H1 (cell line): ENCODE measurements around the gene NR3C2. TPM values are rescaled to one million over a fixed set of nuclear protein-coding genes. Genes with fewer than 3 reads are reported as not detected.
A peak's percentile ranks its signal among the peaks of the same experiment; 100 is the strongest.

Experiments used
- CTCF ChIA-PET: fragments of 300-600 bp; sonication (Branson Sonifier 250); formaldehyde crosslinking; loops from one replicate; lab custom pipeline; 2021; ENCODE audit not compliant: partially characterized antibody; lab: Charles Lee
- POLR2A ChIA-PET: fragments of 300-600 bp; sonication (Branson Sonifier 250); formaldehyde crosslinking; loops from one replicate; lab custom pipeline; 2021; ENCODE audit warnings: inconsistent platforms; ENCODE audit not compliant: partially characterized antibody; lab: Charles Lee
- DNase-seq, 2 experiments: peaks; one replicate each; pipeline versions ENCODE4 v3.0.0 to v3.0.0-alpha.2; 2010 to 2022; ENCODE audit warnings: low spot score in 2 of 2, low read depth in 1 of 2, mixed read lengths in 1 of 2
- FAIRE-seq: peaks from 2 replicates; lab custom pipeline; 2011; peaks lifted over from hg19 to GRCh38; lab: Jason Lieb, UNC
- H2AFZ ChIP-seq: 2 replicates; pipeline ENCODE4 v1.8.1; 2012; ENCODE audit warnings: low read length, inconsistent platforms
- H2AK5ac ChIP-seq: 2 replicates; pipeline ENCODE4 v1.6.1; 2013; ENCODE audit warnings: low read depth, low read length
- H2BK120ac ChIP-seq: replicated peaks from 2 replicates; pipeline ENCODE3; 2013; ENCODE audit warnings: low read depth, low read length, inconsistent platforms
- H2BK12ac ChIP-seq: 2 replicates; pipeline ENCODE4 v1.6.1; 2013; ENCODE audit warnings: low read depth, low read length
- H2BK15ac ChIP-seq: 2 replicates; pipeline ENCODE4 v1.6.1; 2013; ENCODE audit warnings: low read length
- H2BK20ac ChIP-seq: 2 replicates; pipeline ENCODE4 v1.6.1; 2013; ENCODE audit warnings: low read length
- H2BK5ac ChIP-seq: 2 replicates; pipeline ENCODE4 v1.6.1; 2013; ENCODE audit warnings: low read depth, low read length
- H3K14ac ChIP-seq: 2 replicates; pipeline ENCODE4 v1.6.1; 2013; ENCODE audit warnings: inconsistent platforms; ENCODE audit not compliant: insufficient read length
- H3K18ac ChIP-seq: 2 replicates; pipeline ENCODE4 v1.6.1; 2013; ENCODE audit warnings: low read length; ENCODE audit errors: extremely low read depth
- H3K23ac ChIP-seq: 2 replicates; pipeline ENCODE4 v1.6.1; 2013; ENCODE audit warnings: inconsistent platforms; ENCODE audit not compliant: insufficient read length
- H3K23me2 ChIP-seq: 2 replicates; pipeline ENCODE4 v1.6.1; 2013; ENCODE audit warnings: low read depth, low read length
- H3K27ac ChIP-seq: 2 replicates; pipeline ENCODE4 v1.6.1; 2011; ENCODE audit warnings: low read depth, low read length, inconsistent platforms
- H3K27me3 ChIP-seq, 4 experiments: replicated peaks in 1 of 4; 1 replicate in 1 of 4; 2 replicates in 3 of 4; pipeline versions ENCODE4 v1.6.1 to v1.8.1; 2011 to 2013; ENCODE audit warnings: low read length in 3 of 4, mild to moderate bottlenecking in 3 of 4, inconsistent platforms in 2 of 4, mixed read lengths in 2 of 4, moderate library complexity in 1 of 4; ENCODE audit not compliant: control insufficient read depth in 3 of 4, insufficient read depth in 3 of 4; ENCODE audit errors: extremely low read depth in 1 of 4
- H3K36me3 ChIP-seq, 4 experiments: 2 replicates each; pipeline versions ENCODE4 v1.6.1 to v1.8.1; 2011 to 2013; ENCODE audit warnings: mild to moderate bottlenecking in 4 of 4, low read length in 3 of 4, moderate library complexity in 2 of 4, control low read depth in 1 of 4, inconsistent platforms in 1 of 4; ENCODE audit not compliant: insufficient read depth in 4 of 4, control insufficient read depth in 2 of 4
- H3K4ac ChIP-seq: replicated peaks from 2 replicates; pipeline ENCODE3; 2013; ENCODE audit warnings: low read length, low read depth, mixed read lengths, inconsistent platforms; ENCODE audit not compliant: insufficient read length
- H3K4me1 ChIP-seq, 4 experiments: replicated peaks in 1 of 4; 1 replicate in 1 of 4; 2 replicates in 3 of 4; pipeline versions ENCODE4 v1.6.1 to v1.8.1; 2011 to 2013; ENCODE audit warnings: low read length in 3 of 4, inconsistent platforms in 2 of 4, mixed read lengths in 1 of 4; ENCODE audit not compliant: insufficient read depth in 4 of 4, control insufficient read depth in 3 of 4
- H3K4me2 ChIP-seq, 2 experiments: 2 replicates each; pipeline versions ENCODE4 v1.6.1 to v1.8.1; 2011 to 2013; ENCODE audit warnings: low read depth in 2 of 2, low read length in 2 of 2, control low read depth in 1 of 2, inconsistent platforms in 1 of 2, mild to moderate bottlenecking in 1 of 2; ENCODE audit not compliant: insufficient read depth in 1 of 2
- H3K4me3 ChIP-seq, 4 experiments: fragments of 200-600, 300-600 bp in 1 of 4; sonication (generic), shearing (Covaris generic), sonication (Bioruptor Twin) in 1 of 4; 2 replicates each; pipeline versions ENCODE4 v1.5.1 to v1.8.1; 2011 to 2016; ENCODE audit warnings: low read length in 4 of 4, low read depth in 3 of 4, control low read depth in 2 of 4, inconsistent platforms in 2 of 4, mild to moderate bottlenecking in 2 of 4, mixed read lengths in 1 of 4, moderate library complexity in 1 of 4; ENCODE audit not compliant: insufficient read depth in 2 of 4; ENCODE audit errors: extremely low read depth in 1 of 4
- H3K56ac ChIP-seq: replicated peaks from 2 replicates; pipeline ENCODE3; 2013; ENCODE audit warnings: low read depth, mild to moderate bottlenecking, mixed read lengths, low read length, inconsistent platforms; ENCODE audit not compliant: insufficient read length
- H3K79me1 ChIP-seq: 2 replicates; pipeline ENCODE4 v1.6.1; 2013; ENCODE audit warnings: low read depth, low read length, control low read depth
- H3K79me2 ChIP-seq, 2 experiments: 2 replicates each; pipeline versions ENCODE4 v1.6.1 to v1.8.1; 2012 to 2013; ENCODE audit warnings: low read length in 2 of 2, mild to moderate bottlenecking in 2 of 2, inconsistent platforms in 1 of 2; ENCODE audit not compliant: insufficient read depth in 2 of 2, control insufficient read depth in 1 of 2
- H3K9ac ChIP-seq, 4 experiments: replicated peaks in 1 of 4; 1 replicate in 1 of 4; 2 replicates in 3 of 4; pipeline versions ENCODE4 v1.6.1 to v1.8.1; 2011 to 2013; ENCODE audit warnings: low read depth in 3 of 4, low read length in 3 of 4, control low read depth in 2 of 4, mild to moderate bottlenecking in 2 of 4, moderate library complexity in 2 of 4, inconsistent platforms in 1 of 4; ENCODE audit errors: extremely low read depth in 1 of 4
- H3K9me3 ChIP-seq, 2 experiments: 2 replicates each; pipeline versions ENCODE4 v1.6.1 to v1.8.1; 2012 to 2013; ENCODE audit warnings: mild to moderate bottlenecking in 2 of 2, moderate library complexity in 2 of 2, control low read depth in 1 of 2, inconsistent platforms in 1 of 2, low read depth in 1 of 2, low read length in 1 of 2, mixed read lengths in 1 of 2; ENCODE audit not compliant: insufficient read depth in 2 of 2
- H4K20me1 ChIP-seq, 2 experiments: replicated peaks in 1 of 2; 2 replicates each; pipeline versions ENCODE3 to v1.8.1; 2011 to 2013; ENCODE audit warnings: inconsistent platforms in 2 of 2, low read length in 2 of 2, mild to moderate bottlenecking in 1 of 2; ENCODE audit not compliant: insufficient read depth in 2 of 2, control insufficient read depth in 1 of 2
- H4K5ac ChIP-seq: 2 replicates; pipeline ENCODE4 v1.6.1; 2013; ENCODE audit warnings: low read length, low read depth, mixed read lengths, inconsistent platforms; ENCODE audit not compliant: insufficient read length
- H4K8ac ChIP-seq: 2 replicates; pipeline ENCODE4 v1.8.0; 2013; ENCODE audit warnings: mild to moderate bottlenecking, moderate library complexity, low read length, inconsistent platforms; ENCODE audit not compliant: insufficient read depth; ENCODE audit errors: extremely low read depth
- H4K91ac ChIP-seq: replicated peaks from 2 replicates; pipeline ENCODE3; 2013; ENCODE audit warnings: low read length, mixed read lengths, inconsistent platforms; ENCODE audit not compliant: insufficient read length
- BACH1 ChIP-seq: IDR thresholded peaks from 2 replicates; pipeline ENCODE4 v1.6.1; 2012; ENCODE audit warnings: low read length, improper control_type of control experiment
- HDAC2 ChIP-seq, 2 experiments: fragments of 300-600 bp in 1 of 2; sonication (generic) in 1 of 2; IDR thresholded peaks; 2 replicates each; pipeline ENCODE4 v1.6.1; 2011 to 2012; ENCODE audit warnings: low read depth in 2 of 2, low read length in 2 of 2, mild to moderate bottlenecking in 2 of 2, moderate library complexity in 2 of 2, borderline replicate concordance in 1 of 2, inconsistent platforms in 1 of 2
- RNF2 ChIP-seq: fragments of 200-900, 300-1000 bp; sonication (generic); IDR thresholded peaks from 2 replicates; pipeline ENCODE4 v1.7.1; 2016; ENCODE audit warnings: borderline replicate concordance, low read depth, mild to moderate bottlenecking, antibody characterized with exemption, low read length; ENCODE audit not compliant: poor library complexity, severe bottlenecking; ENCODE audit errors: missing control alignments
- TCF12 ChIP-seq: IDR thresholded peaks from 2 replicates; pipeline ENCODE4 v1.6.1; 2011; ENCODE audit warnings: low read depth, mild to moderate bottlenecking, low read length
- TEAD4 ChIP-seq: IDR thresholded peaks from 2 replicates; pipeline ENCODE4 v1.6.1; 2012; ENCODE audit warnings: low read depth, low read length, inconsistent platforms, mixed read lengths
- WGBS, 2 experiments: shearing (Covaris generic) in 1 of 2; methylation state at CpG; one replicate each; pipeline versions ENCODE4 v1.1.6 to v1.1.7; 2013 to 2015; ENCODE audit warnings: low lambda C conversion rate in 2 of 2, mixed read lengths in 2 of 2, inconsistent platforms in 1 of 2, low coverage in 1 of 2, missing lambda C conversion rate in 1 of 2; ENCODE audit not compliant: insufficient replicate concordance in 2 of 2, insufficient coverage in 1 of 2, insufficient read length in 1 of 2; ENCODE audit errors: extremely low coverage in 1 of 2, missing lambda C conversion rate in 1 of 2; 5-methylcytosine and 5-hydroxymethylcytosine counted together
- polyA plus RNA-seq, 7 experiments: library from polyadenylated mRNA; depleted of rRNA in 3 of 7; stranded (reverse) in 5 of 7; unstranded in 2 of 7; fragments of >200 nt in 5 of 7; fragments of 200-250 nt in 2 of 7; gene quantifications; 1 replicate in 5 of 7; 2 replicates in 1 of 7; 4 replicates in 1 of 7; pipeline versions ENCODE4 v1.2.1 to v1.2.3, GENCODE V29; 2011 to 2013; ENCODE audit warnings: missing spikeins in 2 of 7, mixed read lengths in 2 of 7
- total RNA-seq: library from RNA; stranded (reverse); fragmentation: NEBNext Ultra II Directional; extraction: Animal tissue kit (Norgen Biotek cat#: 25700); gene quantifications from 2 replicates; pipeline ENCODE4 v1.2.1, GENCODE V29; 2021

The NR3C2 gene
- total and polyA plus RNA-seq, 2 of the 8 experiments (the other 6 are each of a cell fraction or from before 2014, with no cell fraction given): 0.80 to 3.9 TPM

GRCh38 chr4:148289740-148290139 lies 152.5 kb downstream of the NR3C2 start:
- ChIA-PET CTCF (no interaction called here), POLR2A (no interaction called here)
- Histone ChIP-seq H4K91ac (no peak overlapping the region), H2BK12ac (no peak overlapping the region), H3K4ac (no peak overlapping the region), H3K27ac (no peak overlapping the region), H3K4me3 (no peak overlapping the region), H3K23ac (no peak overlapping the region), H3K79me2 (no peaks in the 10 kb centered on the region), H3K18ac (no peak overlapping the region), H3K14ac (no peak overlapping the region), H3K4me2 (no peak overlapping the region), H4K20me1 (no peaks in the 10 kb centered on the region), H3K9ac (no peak overlapping the region), H2BK15ac (no peak overlapping the region), H2BK20ac (no peak overlapping the region), H4K5ac (no peak overlapping the region), H3K79me1 (no peaks in the 10 kb centered on the region), H2BK5ac (no peak overlapping the region), H3K4me1 (peaks cover 0 to 3% (median 0%) of the 10 kb centered on the region in 4 experiments; a peak in 1 of 7 replicates), H2AK5ac (no peak overlapping the region), H3K27me3 (no peaks in the 10 kb centered on the region), H3K23me2 (no peaks in the 10 kb centered on the region), H2BK120ac (no peak overlapping the region), H3K9me3 (no peaks in the 10 kb centered on the region), H3K56ac (no peak overlapping the region), H3K36me3 (no peaks in the 10 kb centered on the region), H2AFZ (peak overlapping the region; percentile 79; the same call in 1 of the 2 replicates), H4K8ac (no peak overlapping the region)
- TF ChIP-seq HDAC2 (IDR thresholded peaks at IDR 0.05; ENCODE audit: borderline replicate concordance in 1 of 2, low read depth in 2 of 2, low read length in 2 of 2): no peak
- TF ChIP-seq RNF2: no peak
- no peak for TF ChIP-seq TCF12
- no peak for TF ChIP-seq BACH1
- TF ChIP-seq TEAD4: no peak
- WGBS, 2 experiments: 89% methylated on average over 4 of the region's 4 CpGs; no CpG with 5 or more reads in 1 of the 2 experiments
- FAIRE-seq: no peak
- DNase-seq: no peak
